Glutamatergic neuron (in vitro differentiated cells): Measurements from ENCODE around the gene ZNRF3. TPM values are rescaled to one million over a fixed set of nuclear protein-coding genes. Genes with fewer than 3 reads are reported as not detected.

Experiments used
- DNase-seq: peaks from one replicate; pipeline ENCODE4 v3.0.0; 2022
- H3K27ac Mint-ChIP-seq: one replicate; pipeline ENCODE4 v1.8.0; 2020; ENCODE audit warnings: mild to moderate bottlenecking, mixed read lengths, inconsistent platforms; ENCODE audit not compliant: unreplicated experiment
- H3K27me3 Mint-ChIP-seq: one replicate; pipeline ENCODE4 v1.8.0; 2020; ENCODE audit warnings: mild to moderate bottlenecking, moderate library complexity, mixed read lengths, inconsistent platforms; ENCODE audit not compliant: unreplicated experiment
- H3K36me3 Mint-ChIP-seq: one replicate; pipeline ENCODE4 v1.8.0; 2020; ENCODE audit warnings: mild to moderate bottlenecking, mixed read lengths, inconsistent platforms; ENCODE audit not compliant: unreplicated experiment
- H3K4me1 Mint-ChIP-seq: one replicate; pipeline ENCODE4 v1.8.0; 2020; ENCODE audit warnings: mild to moderate bottlenecking, low read depth, mixed read lengths, inconsistent platforms; ENCODE audit not compliant: unreplicated experiment
- H3K4me3 Mint-ChIP-seq: one replicate; pipeline ENCODE4 v1.8.0; 2020; ENCODE audit warnings: mild to moderate bottlenecking, mixed read lengths, inconsistent platforms; ENCODE audit not compliant: unreplicated experiment
- H3K9me3 Mint-ChIP-seq: one replicate; pipeline ENCODE4 v1.8.0; 2020; ENCODE audit warnings: mild to moderate bottlenecking, moderate library complexity, mixed read lengths, inconsistent platforms; ENCODE audit not compliant: unreplicated experiment
- CTCF ChIP-seq: fragments of 200-600 bp; sonication (generic); IDR thresholded peaks from one replicate; pipeline ENCODE4 v1.5.0; 2021; ENCODE audit not compliant: partially characterized antibody, unreplicated experiment
- total RNA-seq: library from RNA; stranded (reverse); fragmentation: NEBNext Ultra II Directional; extraction: Animal tissue kit (Norgen Biotek cat#: 25700); gene quantifications from one replicate; pipeline ENCODE4 v1.2.1, GENCODE V29; 2021; ENCODE audit not compliant: unreplicated experiment

The ZNRF3 gene
- total RNA-seq, 1 donor from 2014 or later: 8.3 TPM

GRCh38 chr22:28923826-28924732 is 40.7 kb downstream of the ZNRF3 start:
- H3K4me3 Mint-ChIP-seq: no peak overlapping the region
- DNase-seq: no peak
- no peaks in the 10 kb centered on the region for H3K27me3 Mint-ChIP-seq
- peaks cover 36% of the 10 kb centered on the region for H3K4me1 Mint-ChIP-seq
- peaks cover 2% of the 10 kb centered on the region for H3K9me3 Mint-ChIP-seq
- no peak for TF ChIP-seq CTCF
- no peak overlapping the region for H3K27ac Mint-ChIP-seq
- H3K36me3 Mint-ChIP-seq: no peaks in the 10 kb centered on the region

- no peak overlapping the region for H3K4me3 Mint-ChIP-seq
- DNase-seq: no peak
- no peaks in the 10 kb centered on the region for H3K36me3 Mint-ChIP-seq
- TF ChIP-seq CTCF: no peak
- no peaks in the 10 kb centered on the region for H3K27me3 Mint-ChIP-seq
- H3K4me1 Mint-ChIP-seq: peaks cover 46% of the 10 kb centered on the region
- H3K9me3 Mint-ChIP-seq: peaks cover 2% of the 10 kb centered on the region
- H3K27ac Mint-ChIP-seq: no peak overlapping the region
Measured at GRCh38 chr22:28925916-28926315, 42.5 kb downstream of the ZNRF3 start.

- Mint-ChIP-seq H3K27ac (no peak overlapping the region), H3K4me1 (peaks cover 51% of the 10 kb centered on the region), H3K36me3 (no peaks in the 10 kb centered on the region), H3K9me3 (peaks cover 3% of the 10 kb centered on the region), H3K4me3 (no peak overlapping the region), H3K27me3 (peaks cover 6% of the 10 kb centered on the region)
- no peak for DNase-seq
- TF ChIP-seq CTCF: no peak
Measured at GRCh38 chr22:28927630-28928029, 44.3 kb downstream of the ZNRF3 start.

GRCh38 chr22:28929197-28929596 is 45.8 kb downstream of the ZNRF3 start:
- Mint-ChIP-seq H3K27me3 (peaks cover 6% of the 10 kb centered on the region), H3K4me1 (peaks cover 52% of the 10 kb centered on the region), H3K27ac (peak overlapping the region; percentile 80), H3K4me3 (peak overlapping the region; percentile 44), H3K36me3 (no peaks in the 10 kb centered on the region), H3K9me3 (peaks cover 3% of the 10 kb centered on the region)
- DNase-seq: no peak
- TF ChIP-seq CTCF: no peak

GRCh38 chr22:28930357-28931007 is 47.1 kb downstream of the ZNRF3 start:
- peak overlapping the region; percentile 92 for H3K27ac Mint-ChIP-seq
- DNase-seq: no peak
- H3K4me3 Mint-ChIP-seq: no peak overlapping the region
- H3K36me3 Mint-ChIP-seq: no peaks in the 10 kb centered on the region
- peaks cover 8% of the 10 kb centered on the region for H3K27me3 Mint-ChIP-seq
- peaks cover 58% of the 10 kb centered on the region for H3K4me1 Mint-ChIP-seq
- H3K9me3 Mint-ChIP-seq: peaks cover 3% of the 10 kb centered on the region
- TF ChIP-seq CTCF: no peak
